Right ventricle myocardium inferior (tissue), 1 donor: ENCODE data around the gene GPC2. TPM values are rescaled to one million over a fixed set of nuclear protein-coding genes. Genes with fewer than 3 reads are reported as not detected.
"Not testable (repeated sequence)": the region's sequence is repeated elsewhere in the genome, so short reads cannot be mapped to it uniquely, and the experiment has no call there.

ENCODE experiments used
- ATAC-seq: fragments of 200-7000 bp; cut with Tn5 transposase; one replicate; pipeline ENCODE4 v1.9.1; 2020; ENCODE audit warnings: mild to moderate bottlenecking, moderate library complexity
- DNase-seq: peaks from one replicate; pipeline ENCODE4 v3.0.0; 2021; ENCODE audit errors: missing footprints
- intact Hi-C: fragments of 100-400 bp; cut with DNase I; formaldehyde crosslinking; loops from one replicate; pipeline ENCODE4 v1.11.0; 2022
- total RNA-seq: library from RNA; stranded (reverse); fragmentation: NEBNext Ultra II Directional; extraction: Animal tissue kit (Norgen Biotek cat#: 25700); gene quantifications from one replicate; pipeline ENCODE4 v1.2.1, GENCODE V29; 2021
- donor health status: DM: no; HTN: yes; CAD: no; lungs with severe emphysema.

Gene GPC2
- total RNA-seq, 1 donor from 2014 or later, result 0.32 TPM

DNA sequence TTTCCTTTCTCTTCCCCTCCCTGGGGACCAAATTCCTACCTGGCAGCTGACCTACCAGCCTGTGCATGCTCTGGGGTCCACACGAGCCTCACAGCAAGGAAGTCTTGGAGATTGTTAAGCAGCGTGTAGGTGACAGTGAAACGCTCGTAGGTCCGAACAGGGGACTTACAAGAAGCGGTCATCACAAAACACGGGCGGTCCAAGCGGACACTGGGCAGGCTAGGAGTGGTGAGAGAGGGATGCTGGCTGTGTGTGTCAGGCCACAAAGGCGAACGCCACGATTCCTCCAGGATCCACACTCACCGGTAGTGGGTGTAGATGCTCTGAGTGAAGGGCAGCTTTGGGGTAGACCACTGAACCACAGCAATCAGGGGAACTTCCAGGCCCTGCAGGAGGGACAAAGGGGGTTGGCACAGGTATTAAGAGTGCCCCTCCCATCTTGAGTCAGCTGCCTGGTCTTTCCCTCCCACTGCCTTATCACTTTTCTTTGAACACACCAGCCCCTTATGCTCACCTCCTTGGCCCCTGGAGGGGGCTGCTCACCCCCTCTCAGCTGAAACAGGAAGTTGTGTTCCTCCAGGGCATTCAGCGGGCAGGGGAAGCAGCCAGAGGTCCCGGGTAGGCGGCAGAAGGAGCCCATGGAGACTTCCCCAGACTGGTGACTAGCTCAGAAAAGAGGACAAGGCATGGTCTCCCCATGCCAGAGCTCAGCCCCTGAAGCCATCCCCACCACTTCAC lies 20.7 kb downstream of the GPC2 start:
- ATAC-seq, result no peak
- intact Hi-C loops, result no loop called here
- DNase-seq, result no peak

DNA sequence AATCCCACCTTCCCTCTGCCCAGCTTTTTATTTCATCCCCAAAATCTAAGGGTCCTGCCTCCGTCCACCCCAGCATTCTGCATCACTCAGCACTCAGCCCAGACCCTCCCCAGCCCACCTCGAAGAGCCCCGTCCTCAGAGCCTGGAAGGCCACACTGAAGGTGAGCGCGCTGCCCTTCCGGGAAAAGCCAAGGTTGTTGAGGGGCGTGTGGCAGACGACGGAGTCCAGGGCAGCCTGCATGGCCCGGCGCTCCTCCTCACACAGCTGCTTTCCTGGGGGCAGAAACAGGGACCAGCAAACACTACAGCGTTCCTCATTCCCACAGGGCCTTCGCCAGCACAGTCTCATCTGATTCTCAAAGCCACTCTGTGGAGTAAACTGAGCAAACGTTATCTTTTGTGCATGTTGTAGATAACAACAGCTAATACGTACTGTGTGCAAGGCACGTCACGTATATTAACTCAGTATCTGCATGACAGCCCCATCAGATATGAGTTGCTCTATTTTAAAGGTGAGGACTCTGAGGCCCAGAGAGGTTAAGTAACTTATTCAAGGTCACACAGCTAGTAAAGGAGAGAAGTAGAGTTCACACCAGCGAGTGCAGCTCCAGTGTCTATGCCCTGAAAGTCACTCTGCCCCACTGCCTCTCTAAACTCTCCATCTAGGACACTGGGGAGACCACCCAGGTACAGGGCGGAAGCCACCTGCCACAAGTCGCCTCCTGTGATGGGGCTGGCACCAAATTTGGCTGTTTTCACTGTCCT lies 21.4 kb downstream of the GPC2 start:
- intact Hi-C loops, result no loop called here
- ATAC-seq (no peak), DNase-seq (no peak)

DNA sequence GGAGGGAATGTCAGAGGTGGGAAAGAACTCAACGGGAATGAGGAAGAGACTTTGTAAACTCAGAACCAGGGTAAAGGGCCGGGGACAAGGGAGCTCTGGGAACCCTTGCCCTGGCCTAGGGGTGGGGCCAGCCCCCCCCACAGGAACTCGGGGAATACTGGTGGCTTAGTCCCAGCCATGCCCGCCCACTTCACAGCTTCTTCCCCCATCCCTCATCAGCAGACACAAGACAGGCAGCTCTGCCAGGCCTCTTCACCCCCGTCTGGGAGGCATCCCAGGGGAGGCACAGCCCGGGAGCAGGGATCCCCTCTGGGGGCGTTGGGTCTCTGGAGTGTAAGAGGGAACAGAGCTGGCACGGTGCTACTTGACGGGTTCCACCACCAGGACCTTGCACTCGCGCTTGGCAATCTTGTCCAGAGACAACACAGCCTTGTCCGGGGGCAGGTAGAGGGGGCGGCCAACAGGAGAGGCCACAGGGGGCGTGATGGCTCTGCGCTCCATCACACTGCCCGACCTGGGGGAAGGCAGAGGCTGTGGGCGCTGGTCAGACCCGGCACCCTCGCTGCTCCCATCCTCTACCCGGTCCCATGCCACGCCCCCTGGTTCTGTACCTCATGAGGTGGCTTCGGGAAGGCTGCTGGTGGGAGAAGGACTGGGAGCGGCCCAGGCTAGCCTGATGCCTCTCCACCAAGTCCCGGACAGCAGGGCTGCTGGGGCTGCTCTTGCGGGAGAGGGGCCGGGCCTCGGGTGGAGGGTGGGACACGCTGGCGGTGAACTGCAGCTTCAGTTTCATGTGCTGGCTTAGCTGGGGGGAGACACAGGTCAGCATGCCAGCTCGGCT lies 22.3 kb downstream of the GPC2 start:
- no peak for ATAC-seq
- intact Hi-C loops, result no loop called here
- no peak for DNase-seq

DNA sequence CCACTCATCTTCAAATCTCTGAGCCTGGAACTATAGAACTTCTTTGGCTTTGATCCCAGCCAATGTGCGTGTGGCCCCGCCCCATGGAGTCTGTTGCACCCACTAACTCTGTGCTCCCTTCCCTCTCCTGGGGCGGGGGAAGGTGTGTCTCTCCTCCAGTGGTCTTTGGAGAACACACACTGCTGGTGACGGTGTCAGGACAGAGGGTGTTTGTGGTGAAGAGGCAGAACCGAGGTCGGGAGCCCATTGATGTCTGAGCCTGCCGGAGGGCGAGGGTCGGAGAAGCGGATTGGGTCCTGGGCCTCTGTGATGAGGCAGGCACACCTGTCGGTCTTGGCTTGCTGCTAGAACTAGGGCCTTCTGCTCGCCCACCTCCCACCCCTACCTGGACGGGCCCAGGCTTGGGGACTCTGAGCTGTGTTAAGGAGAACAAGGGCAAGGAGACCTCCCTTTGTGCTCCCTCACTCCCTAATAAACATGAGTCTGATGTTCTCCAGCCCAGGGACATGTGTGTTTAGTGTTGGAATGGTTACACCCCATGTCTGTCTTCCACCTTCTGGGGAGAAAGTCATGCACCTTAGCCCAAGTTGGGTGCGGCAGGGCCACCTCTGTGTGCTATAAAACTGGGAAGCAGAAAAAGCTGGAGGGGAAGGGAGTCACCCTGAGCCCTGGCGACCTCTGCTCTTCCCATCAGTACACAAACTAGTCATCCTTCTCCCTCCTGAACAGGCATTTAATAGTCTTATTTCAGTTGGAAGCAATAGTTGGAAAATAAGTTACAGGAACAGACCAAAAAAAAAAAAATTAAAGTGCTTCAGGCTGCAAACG lies 23.3 kb downstream of the GPC2 start:
- intact Hi-C loops, result no loop called here
- ATAC-seq (no peak), DNase-seq (no peak)

DNA sequence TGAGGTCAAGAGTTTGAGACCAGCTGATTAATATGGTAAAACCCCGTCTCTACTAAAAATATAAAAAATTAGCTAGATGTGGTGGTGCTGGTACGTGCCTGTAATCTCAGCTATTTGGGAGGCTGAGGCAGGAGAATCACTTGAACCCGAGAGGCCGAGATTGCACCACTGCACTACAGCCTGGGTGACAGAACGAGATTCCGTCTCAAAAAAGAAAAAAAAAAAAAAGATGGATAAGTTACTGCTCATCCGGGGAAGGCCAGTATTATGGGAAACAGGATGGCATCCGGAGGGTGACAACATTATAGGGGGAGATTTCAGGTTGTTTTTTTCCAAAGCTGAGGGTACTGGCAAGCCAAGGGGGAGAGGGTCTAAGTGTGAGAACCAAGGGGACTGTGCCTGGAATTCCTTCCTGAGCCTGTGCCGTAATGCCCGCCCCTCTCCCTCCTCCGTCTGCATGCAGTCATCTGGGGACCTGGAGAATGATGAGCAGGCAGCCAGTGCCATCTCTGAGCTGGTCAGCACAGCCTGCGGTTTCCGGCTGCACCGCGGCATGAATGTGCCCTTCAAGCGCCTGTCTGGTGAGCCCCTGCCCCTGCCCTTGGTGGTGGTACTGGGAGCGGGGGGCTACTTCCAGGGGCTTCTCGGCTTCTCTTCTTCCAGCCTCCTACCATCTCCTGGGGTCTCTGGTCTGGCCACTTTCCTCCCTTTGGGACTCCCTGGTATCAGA lies 24.1 kb downstream of the GPC2 start:
- ATAC-seq (no peak), DNase-seq (no peak)
- intact Hi-C loops, result no loop called here

DNA sequence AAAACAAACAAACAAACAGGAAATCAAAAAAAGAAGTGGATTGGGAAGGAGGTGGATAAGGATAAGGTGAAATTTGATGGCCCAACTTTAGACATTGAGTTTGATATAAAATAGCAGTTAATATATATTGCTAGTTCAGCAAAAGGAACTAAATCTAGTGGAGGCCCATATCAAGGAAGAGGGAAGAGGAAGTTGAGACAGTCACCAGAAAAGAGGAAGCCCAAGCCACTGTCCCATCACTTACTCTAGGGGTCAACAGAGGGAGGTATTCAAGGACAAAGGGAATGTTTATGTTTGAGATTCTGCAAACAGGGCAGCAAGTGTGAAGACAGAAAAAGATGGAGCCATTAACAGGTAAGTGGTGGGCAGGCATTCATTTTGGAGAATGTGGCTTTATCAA lies 24.8 kb downstream of the GPC2 start:
- intact Hi-C loops, result no loop called here
- DNase-seq, result no peak
- no peak for ATAC-seq

DNA sequence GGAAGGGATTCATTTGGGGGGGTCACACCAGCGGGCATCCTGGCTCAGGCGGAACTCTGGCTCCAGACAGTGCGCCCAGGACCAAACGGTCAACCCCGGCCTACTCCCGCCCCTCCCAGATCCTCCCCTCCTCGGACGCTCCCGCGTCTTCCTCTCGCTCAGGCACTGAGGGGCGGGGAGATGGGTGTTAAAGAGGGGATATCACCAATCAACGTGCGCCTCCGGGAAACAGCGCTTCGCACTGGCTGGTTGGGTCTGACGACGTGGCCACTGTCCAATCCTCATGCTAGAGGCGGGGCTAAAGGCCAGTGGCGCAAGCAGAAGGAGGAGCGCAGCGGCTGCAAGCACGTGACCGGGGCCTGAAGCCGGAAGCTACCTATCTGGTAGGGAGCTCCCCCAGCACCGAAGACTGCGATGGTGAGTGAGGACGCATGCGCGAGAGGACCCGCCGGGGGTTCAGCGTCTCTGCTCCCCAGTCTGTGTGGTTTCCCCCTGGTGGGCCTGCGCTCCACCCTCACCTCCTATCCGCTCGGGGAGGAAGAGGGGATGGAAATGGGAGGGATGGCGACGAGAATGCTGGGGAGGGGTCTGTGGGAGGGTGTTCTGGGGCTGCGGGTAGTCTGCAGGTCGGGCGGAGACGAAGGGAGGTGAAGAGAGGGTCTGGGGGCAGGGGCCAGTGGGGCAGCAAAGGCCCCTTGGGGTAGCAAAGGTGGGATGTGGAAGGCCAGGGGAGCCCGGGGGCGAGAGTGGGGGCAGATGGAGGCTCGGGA lies 28.4 kb downstream of the GPC2 start, which contains the start of gene LAMTOR4:
Gene LAMTOR4, plus strand, starts transcription at position 360 of the 770 bp plus-strand sequence. Its CDS starts 55 bp downstream, at position 415.
- intact Hi-C loops, result loop anchor here (10.0 kb wide), 1 partner anchor 196 kb away; no protein-coding TSS in a partner anchor
- ATAC-seq (peak; percentile 100), DNase-seq (peak; percentile 99)

DNA sequence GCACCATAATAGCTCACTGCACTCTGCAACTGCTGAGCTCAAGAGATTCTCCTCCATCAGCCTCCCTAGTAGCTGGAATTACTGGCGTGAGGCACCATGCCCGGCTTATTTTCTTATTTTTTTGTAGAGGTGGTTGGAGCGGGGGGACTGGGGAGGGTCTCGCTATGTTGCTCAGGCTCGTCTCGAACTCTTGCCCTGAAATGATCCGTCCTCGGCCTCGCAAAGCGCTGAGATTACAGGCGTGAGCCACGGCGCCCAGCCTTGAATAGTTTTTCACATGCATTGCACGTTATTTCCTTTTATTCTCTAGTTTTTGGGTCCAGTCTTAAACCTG lies 29.0 kb downstream of the GPC2 start:
- DNase-seq, result no peak
- ATAC-seq, result peak; percentile 1
- intact Hi-C loops, result loop anchor here (10.0 kb wide), 1 partner anchor 197 kb away; no protein-coding TSS in a partner anchor

DNA sequence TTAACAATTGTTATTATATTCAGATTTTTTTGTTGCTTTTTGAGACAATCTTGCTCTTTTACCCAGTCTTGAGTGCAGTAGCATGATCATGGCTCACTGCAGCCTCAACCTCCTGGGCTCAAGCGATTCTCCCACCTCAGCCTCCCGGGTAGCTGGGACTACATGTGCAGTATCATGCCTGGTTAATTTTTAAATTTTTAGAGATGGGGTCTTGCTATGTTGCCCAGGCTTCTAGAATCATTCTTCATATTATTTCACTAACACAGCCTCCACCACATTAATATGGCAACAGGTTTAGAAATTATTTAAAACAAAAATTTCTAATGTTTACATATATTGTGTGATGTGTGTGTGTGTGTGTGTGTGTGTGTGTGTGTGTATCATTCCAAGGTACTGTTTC lies 29.9 kb downstream of the GPC2 start:
- intact Hi-C loops, result loop anchor here (10.0 kb wide), 1 partner anchor 198 kb away; no protein-coding TSS in a partner anchor
- ATAC-seq (no peak), DNase-seq (no peak)

DNA sequence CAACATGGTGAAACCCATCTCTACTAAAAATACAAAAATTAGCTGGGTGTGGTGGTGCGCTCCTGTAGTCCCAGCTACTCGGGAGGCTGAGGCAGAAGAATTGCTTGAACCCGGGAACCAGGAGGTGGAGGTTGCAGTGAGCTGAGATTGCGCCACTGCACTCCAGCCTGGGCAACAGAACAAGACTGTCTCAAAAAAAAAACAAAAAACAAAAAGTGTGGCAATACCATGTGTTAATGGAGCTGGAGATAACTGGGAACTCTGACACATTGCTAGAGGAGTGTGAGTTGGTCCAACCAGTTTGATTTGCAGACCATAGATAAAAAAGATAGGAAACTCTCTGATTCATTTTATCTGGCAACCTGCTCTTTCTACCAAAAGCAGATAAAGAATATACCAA lies 30.8 kb downstream of the GPC2 start:
- intact Hi-C loops, result loop anchor here (10.0 kb wide), 1 partner anchor 198 kb away; no protein-coding TSS in a partner anchor
- not testable (repeated sequence) for DNase-seq, ATAC-seq

DNA sequence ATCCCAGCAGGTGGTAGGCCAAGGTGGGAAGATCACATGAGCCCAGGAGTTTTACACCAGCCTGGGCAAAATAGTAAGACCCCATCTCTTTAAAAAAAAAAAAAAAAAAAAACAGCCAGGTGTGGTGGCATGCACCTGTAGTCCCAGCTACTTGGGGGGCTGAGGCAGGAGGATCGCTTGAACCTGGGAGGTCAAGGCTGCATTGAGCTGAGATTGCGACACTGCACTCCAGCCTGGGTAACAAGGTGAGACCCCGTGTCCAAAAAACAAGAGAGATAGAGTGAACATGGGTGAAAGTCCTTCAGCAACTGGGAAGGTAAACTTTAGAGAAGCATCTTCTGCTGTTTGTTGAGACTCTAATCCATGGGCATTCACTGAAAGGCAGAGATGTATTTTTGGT lies 34.7 kb downstream of the GPC2 start:
- ATAC-seq (no peak), DNase-seq (no peak)
- intact Hi-C loops, result loop anchor here (10.0 kb wide), 1 partner anchor 202 kb away; no protein-coding TSS in a partner anchor

DNA sequence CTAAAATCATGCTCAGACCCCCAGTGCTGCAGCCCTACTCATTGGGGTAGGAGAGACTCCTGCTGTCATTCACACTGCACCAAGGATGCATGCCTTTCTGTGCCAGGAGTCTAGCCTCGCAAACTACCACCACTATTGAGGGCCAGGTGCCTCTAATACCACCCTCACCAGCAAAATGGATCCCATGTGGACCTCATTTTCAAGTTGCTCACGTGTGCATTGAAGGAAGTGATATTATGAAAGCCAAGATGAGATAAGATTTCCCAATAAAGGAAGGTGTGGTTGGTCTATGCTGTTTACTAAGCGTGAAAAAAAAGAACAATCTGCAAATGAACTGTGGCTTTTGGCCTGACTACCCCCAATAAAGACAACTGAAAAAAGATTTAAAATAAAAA lies 35.6 kb downstream of the GPC2 start:
- ATAC-seq (no peak), DNase-seq (no peak)
- intact Hi-C loops, result loop anchor here (10.0 kb wide), 1 partner anchor 203 kb away; no protein-coding TSS in a partner anchor

DNA sequence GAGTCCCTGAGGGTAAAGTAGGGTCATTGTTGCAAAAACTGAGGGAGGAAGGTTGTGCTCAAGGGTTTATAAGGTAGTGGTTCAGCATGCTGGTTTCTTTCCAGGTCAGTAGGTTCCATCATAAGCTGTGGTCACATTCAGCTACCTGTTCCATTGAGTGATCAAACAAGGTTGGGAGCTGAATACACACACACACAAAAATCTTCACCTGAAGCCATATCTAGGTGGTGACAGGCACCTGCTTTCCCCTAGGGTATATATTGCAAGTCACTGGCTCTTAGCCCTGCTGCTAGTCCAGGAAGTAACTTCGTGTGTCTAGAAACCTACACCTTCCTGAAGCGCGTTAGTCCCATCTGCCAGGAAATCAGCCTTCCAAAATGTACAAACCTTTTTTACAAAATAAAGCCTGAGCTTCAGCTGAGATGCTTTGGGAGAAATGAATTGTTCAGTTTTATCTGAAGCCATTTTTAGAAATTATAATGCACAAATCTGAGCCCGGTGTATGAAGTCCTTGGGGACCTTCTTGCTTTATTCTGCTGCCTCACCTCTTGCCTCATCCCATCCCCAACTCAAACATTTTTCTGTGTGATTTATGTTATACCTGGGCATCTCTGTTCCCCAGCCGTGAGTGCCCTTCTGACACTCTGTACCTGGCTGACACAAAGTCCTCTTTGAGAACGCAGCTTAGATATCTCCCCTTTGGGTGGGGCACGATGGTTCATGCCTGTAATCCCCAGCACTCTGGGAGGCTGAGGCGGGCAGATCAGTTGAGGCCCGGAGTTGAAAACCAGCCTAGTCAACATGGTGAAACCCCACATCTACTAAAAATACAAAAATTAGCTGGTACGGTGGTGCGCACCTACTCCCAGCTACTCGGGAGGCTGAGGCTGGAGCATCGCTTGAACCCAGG lies 39.1 kb downstream of the GPC2 start:
- ATAC-seq (no peak), DNase-seq (no peak)
- intact Hi-C loops, result no loop called here

DNA sequence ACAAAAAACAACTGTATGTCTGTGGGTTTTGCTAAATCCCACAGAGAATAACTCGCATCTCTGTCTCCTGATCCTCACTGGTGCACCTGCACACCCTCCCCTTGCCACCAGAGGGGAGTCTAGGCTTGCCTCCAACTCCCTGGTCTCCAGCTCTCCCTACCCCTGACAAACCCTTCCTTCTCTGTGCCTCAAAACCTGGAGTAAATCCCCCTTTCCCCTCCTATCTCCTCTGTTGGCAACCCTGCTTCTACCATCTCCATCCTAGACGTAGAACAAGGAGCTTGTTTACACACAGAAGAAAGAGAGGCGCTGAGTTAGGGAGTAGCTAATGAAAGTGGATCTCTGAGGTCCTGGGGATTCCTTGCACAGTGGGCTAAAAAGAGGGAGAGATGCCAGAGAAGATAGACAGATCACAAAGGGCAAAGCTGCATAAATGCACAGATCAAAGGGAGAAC lies 44.5 kb downstream of the GPC2 start:
- intact Hi-C loops, result loop anchor here (5.0 kb wide), 1 partner anchor 220 kb away; no protein-coding TSS in a partner anchor
- ATAC-seq (peak; percentile 53), DNase-seq (no peak)

DNA sequence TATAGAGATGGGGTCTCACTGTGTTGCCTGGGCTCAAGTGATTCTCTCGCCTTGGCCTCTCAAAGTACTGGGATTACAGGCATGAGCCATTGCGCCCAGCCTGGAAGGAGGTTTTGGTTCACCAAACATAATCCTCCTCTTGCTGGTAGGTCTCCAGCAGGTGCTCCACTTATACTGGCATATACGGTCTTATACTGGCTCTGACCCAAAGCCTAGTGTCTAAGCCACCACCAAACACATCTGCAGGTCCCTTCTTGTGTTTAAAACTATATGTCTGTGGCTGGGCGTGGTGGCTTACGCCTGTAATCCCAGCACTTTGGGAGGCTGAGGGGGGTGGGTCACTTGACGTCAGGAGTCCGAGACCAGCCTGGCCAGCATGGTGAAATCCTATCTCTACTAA lies 45.1 kb downstream of the GPC2 start:
- ATAC-seq, result no peak

More for the DNA sequence above, 45.1 kb downstream of the GPC2 start:
- DNase-seq, result no peak
- intact Hi-C loops, result loop anchor here (5.0 kb wide), 1 partner anchor 220 kb away; no protein-coding TSS in a partner anchor
